HG03095 (cell line): ENCODE data around the gene CDC25B.
"Not testable (repeated sequence)": the region's sequence is repeated elsewhere in the genome, so short reads cannot be mapped to it uniquely, and the experiment has no call there.

Source experiments
- ATAC-seq: cut with Tn5 transposase; IDR thresholded peaks from one replicate; pipeline ENCODE4 v1.9.1; 2021; ENCODE audit warnings: moderate library complexity; ENCODE audit not compliant: unreplicated experiment

The CDC25B gene

GRCh38 chr20:3821996-3822395, 25.9 kb downstream of the CDC25B start:
- no peak for ATAC-seq

- no peak for ATAC-seq
Measured at GRCh38 chr20:3823881-3824280, 27.8 kb downstream of the CDC25B start.

DNA sequence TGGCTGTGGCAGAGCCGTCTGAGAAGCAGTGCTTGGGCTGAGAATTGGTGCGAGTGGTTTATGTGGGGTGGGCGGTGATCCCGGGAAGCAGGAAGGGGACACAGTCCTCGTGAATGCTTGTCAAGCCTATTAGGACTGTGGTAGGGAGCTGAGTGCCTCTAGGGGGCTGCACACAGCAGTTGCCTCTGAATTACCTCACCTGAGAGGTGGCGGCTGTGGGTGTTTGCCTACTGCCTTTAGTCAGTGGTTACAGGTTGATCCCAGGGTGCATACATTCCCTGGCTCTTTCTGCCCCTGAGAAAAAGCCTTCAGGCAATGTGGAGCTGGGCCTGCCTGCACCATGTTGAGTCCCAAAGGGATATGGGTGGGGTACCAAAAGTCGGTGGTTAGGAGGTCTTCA, 29.4 kb downstream of the CDC25B start:
- ATAC-seq = no peak

- ATAC-seq = no peak
Measured at GRCh38 chr20:3826420-3826819, 30.3 kb downstream of the CDC25B start.

- no peak for ATAC-seq
Measured at GRCh38 chr20:3828798-3829197, 32.7 kb downstream of the CDC25B start.

GRCh38 chr20:3829891-3830290, 33.8 kb downstream of the CDC25B start:
- ATAC-seq = not testable (repeated sequence)

DNA sequence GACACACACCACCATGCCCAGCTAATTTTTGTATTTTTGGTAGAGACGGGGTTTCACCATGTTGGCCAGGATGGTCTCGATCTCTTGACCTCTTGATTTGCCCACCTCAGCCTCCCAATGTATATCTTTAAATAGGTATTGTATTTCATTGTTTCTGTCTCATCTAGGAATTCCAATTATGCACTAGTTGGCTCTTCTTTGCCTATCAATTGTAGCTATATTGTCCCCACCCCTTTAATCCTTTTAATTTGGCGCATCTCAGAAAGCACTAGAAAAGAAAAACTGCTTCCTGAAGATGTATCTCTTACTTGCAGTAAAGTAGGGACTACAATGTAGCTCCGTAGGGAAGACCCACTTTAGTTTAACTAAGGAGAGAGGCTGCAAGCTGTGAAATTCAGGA, 40.0 kb downstream of the CDC25B start:
- no peak for ATAC-seq

GRCh38 chr20:3839328-3839727, 43.2 kb downstream of the CDC25B start:
- ATAC-seq = no peak

DNA sequence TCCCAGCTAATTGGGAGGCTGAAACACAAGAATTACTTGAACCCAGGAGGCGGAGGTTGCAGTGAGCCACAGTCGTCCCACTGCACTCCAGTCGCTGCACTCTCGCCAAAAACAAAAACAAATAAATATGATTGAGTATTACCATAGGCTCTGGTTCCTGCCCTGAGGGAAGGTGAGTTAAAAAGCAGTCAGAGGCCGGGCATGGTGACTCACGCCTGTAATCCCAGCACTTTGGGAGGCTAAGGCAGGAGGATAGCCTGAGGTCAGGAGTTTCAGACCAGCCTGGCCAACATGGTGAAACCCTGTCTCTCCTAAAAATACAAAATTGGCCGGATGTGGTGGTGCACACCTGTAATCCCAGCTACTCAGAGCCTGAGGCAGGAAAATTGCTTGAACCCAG, 44.1 kb downstream of the CDC25B start:
- ATAC-seq = not testable (repeated sequence)

GRCh38 chr20:3842348-3842930, 46.3 kb downstream of the CDC25B start:
- no peak for ATAC-seq

DNA sequence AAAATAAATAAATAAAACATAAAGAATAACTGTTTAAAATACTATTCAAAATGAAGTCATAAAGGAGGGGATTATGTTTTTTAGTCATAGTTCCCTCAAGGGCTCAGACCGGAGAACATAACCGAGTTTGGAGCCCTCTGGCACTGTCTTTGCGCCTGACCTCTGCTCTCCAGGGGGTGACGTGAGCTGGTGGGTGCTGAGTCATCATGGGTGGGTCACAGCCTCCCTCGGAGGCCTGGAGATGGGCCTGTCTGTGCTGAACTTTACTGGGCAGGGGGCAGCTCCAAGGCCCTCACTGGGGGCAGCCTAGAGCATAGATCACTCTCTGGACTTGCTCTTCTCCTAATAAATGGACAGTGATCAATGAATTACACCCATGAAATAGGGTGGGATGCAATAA, 47.4 kb downstream of the CDC25B start:
- ATAC-seq = no peak

DNA sequence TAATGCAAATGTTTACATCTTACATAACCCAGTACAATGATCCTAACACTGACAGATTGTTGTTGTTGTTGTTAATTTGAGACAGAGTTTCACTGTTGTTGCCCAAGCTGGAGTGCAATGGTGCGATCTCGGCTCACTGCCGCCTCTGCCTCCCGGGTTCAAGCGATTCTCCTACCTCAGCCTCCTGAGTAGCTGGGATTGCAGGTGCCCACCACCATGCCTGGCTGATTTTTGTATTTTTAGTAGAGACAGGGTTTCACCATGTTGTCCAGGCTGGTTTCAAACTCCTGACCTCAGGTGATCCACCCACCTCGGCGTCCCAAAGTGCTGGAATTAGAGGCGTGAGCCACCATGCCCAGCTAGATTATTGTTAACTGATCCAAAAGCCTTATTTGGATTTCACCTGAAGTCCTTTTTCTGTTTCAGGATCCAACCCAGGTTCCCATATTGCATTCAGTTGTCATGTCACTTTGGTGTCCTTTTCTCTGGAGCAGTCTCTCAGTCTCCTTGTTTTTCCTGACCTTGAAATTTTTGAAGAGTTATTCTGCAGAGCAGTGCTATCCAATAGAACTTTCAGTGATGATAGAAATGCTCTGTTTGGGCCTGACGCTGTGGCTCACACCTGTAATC, 48.0 kb downstream of the CDC25B start:
- ATAC-seq = not testable (repeated sequence)

GRCh38 chr20:3846378-3846739, 50.2 kb downstream of the CDC25B start:
- ATAC-seq = no peak

GRCh38 chr20:3846740-3847428, 50.8 kb downstream of the CDC25B start, which contains the start of gene MAVS:
Gene MAVS (plus strand): TSS chr20:3846834. CDS start chr20:3854625, 7,791 bp downstream.
- peak; percentile 86 for ATAC-seq

DNA sequence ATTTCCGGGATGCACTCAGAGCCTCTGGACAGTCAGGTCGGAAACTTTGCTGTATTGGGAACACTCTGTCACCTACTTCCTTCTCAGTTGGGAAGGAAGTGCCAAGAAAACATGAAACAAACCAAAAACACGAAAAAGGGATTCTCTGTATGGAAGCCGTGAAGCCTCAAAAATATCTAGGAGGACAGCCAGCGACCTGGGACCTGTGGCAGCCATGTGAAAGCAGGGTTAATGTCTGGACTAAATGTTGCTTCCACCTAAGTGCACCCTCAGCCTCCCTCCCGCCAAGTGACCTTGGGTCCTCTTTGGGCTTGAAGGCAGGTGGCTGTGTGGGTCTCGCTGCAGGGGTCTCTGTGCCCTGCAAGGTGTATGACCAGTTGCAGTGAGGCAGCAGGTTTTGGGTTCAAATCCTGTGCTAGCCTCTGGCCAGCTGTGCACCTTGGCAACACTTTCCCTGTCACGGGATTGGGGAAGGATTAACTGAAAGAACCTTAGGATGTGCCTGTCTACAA, 51.4 kb downstream of the CDC25B start:
- ATAC-seq = no peak

- ATAC-seq = no peak
Measured at GRCh38 chr20:3848565-3848964, 52.5 kb downstream of the CDC25B start.

GRCh38 chr20:3854462-3854871, 58.4 kb downstream of the CDC25B start:
- ATAC-seq = no peak
